Breast epithelium (tissue), 3 donors: ENCODE results near the gene EFNB1.

Experiments used
- POLR2A ChIP-seq: fragments of 450-650 bp; IDR thresholded peaks from one replicate; pipeline ENCODE4 v1.6.1; 2016; ENCODE audit warnings: antibody characterized with exemption, mild to moderate bottlenecking, moderate library complexity
- POLR2AphosphoS5 ChIP-seq, 3 donors: sonication (generic); formaldehyde crosslinking; IDR thresholded peaks; one replicate each; pipeline ENCODE4 v1.6.1; 2017; ENCODE audit warnings: antibody characterized with exemption in 3 of 3
- TF ChIP-seq, protein P1 (sequence below), 3 donors: fragments of 450-650 bp; IDR thresholded peaks; one replicate each; pipeline ENCODE4 v1.5.1; 2016 to 2017; ENCODE audit warnings: antibody characterized with exemption in 3 of 3, mild to moderate bottlenecking in 3 of 3, moderate library complexity in 3 of 3

DNA sequence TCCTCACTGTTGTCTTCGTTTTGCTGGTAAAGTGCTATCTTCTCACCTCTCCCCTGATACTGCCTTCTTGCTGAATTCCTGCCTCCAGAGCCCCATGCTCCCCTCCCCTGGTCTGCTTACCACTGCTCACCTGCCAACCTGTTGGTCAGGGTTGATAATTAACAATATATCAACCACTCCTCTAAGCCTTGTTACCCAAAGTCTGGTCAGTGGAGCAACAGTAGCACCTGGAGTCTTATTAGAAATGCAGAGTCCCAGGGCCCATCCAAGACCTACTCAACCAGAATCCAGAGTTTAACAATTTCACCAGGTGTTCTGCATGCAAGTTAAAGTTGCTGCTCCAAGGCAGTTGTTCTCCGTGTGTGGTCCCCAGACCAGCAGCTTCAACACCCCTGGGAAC lies 55.0 kb downstream of the EFNB1 start:
- TF ChIP-seq, protein P1, sequence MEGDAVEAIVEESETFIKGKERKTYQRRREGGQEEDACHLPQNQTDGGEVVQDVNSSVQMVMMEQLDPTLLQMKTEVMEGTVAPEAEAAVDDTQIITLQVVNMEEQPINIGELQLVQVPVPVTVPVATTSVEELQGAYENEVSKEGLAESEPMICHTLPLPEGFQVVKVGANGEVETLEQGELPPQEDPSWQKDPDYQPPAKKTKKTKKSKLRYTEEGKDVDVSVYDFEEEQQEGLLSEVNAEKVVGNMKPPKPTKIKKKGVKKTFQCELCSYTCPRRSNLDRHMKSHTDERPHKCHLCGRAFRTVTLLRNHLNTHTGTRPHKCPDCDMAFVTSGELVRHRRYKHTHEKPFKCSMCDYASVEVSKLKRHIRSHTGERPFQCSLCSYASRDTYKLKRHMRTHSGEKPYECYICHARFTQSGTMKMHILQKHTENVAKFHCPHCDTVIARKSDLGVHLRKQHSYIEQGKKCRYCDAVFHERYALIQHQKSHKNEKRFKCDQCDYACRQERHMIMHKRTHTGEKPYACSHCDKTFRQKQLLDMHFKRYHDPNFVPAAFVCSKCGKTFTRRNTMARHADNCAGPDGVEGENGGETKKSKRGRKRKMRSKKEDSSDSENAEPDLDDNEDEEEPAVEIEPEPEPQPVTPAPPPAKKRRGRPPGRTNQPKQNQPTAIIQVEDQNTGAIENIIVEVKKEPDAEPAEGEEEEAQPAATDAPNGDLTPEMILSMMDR (IDR thresholded peaks at IDR 0.05): no peak
- TF ChIP-seq POLR2AphosphoS5 (IDR thresholded peaks at IDR 0.05): no peak
- no peak for TF ChIP-seq POLR2A
